Naive thymus-derived CD8-positive, alpha-beta T cell (primary cell): ENCODE measurements around the gene CACNB2. TPM values are rescaled to one million over a fixed set of nuclear protein-coding genes. Genes with fewer than 3 reads are reported as not detected.

Source experiments
- ATAC-seq, 2 donors: fragments of 150-1000 bp; cut with Tn5 transposase in 1 of 2; sonication (Bioruptor Pico), chemical (Tn5 transposase) in 1 of 2; 1 replicate in 1 of 2; 2 replicates in 1 of 2; pipeline ENCODE4 v1.10.0; 2021; ENCODE audit warnings: mild to moderate bottlenecking in 2 of 2, moderate library complexity in 2 of 2
- POLR2A ChIA-PET: fragments of 350-600 bp; sonication (Branson Sonifier 250); formaldehyde crosslinking; loops from one replicate; lab custom pipeline; 2021; ENCODE audit warnings: antibody characterized with exemption; lab: Charles Lee
- DNase-seq, 10 donors: peaks; one replicate each; pipeline versions ENCODE4 v3.0.0 to v3.0.0-alpha.2; 2020 to 2022
- H3K27ac Mint-ChIP-seq, 10 donors: one replicate each; pipeline ENCODE4 v1.8.0; 2020 to 2022; ENCODE audit warnings: mild to moderate bottlenecking in 10 of 10, mixed read lengths in 10 of 10, moderate library complexity in 4 of 10, inconsistent platforms in 1 of 10
- H3K27me3 Mint-ChIP-seq, 5 donors: one replicate each; pipeline ENCODE4 v1.8.0; 2021 to 2022; ENCODE audit warnings: mixed read lengths in 5 of 5
- H3K36me3 Mint-ChIP-seq, 3 donors: one replicate each; pipeline ENCODE4 v1.8.0; 2020 to 2022; ENCODE audit warnings: mixed read lengths in 3 of 3, mild to moderate bottlenecking in 2 of 3, inconsistent platforms in 1 of 3
- H3K4me1 Mint-ChIP-seq, 4 donors: one replicate each; pipeline ENCODE4 v1.8.0; 2021 to 2022; ENCODE audit warnings: mixed read lengths in 4 of 4
- H3K4me3 Mint-ChIP-seq, 10 donors: one replicate each; pipeline ENCODE4 v1.8.0; 2020 to 2022; ENCODE audit warnings: mild to moderate bottlenecking in 10 of 10, mixed read lengths in 10 of 10, moderate library complexity in 6 of 10, inconsistent platforms in 1 of 10
- H3K9me3 Mint-ChIP-seq, 9 donors: one replicate each; pipeline ENCODE4 v1.8.0; 2020 to 2022; ENCODE audit warnings: mixed read lengths in 9 of 9, mild to moderate bottlenecking in 3 of 9, inconsistent platforms in 1 of 9, moderate library complexity in 1 of 9
- polyA plus RNA-seq, 3 donors: library from polyadenylated mRNA; unstranded; fragments of 300-500 nt; fragmentation: Illumina TruSeq; gene quantifications; one replicate each; pipeline ENCODE4 v1.2.3, GENCODE V29; 2021
- total RNA-seq, 8 experiments: library from RNA in 2 of 8; stranded (reverse) in 2 of 8; gene quantifications; one replicate each; pipeline ENCODE4 v1.2.3 and lab custom pipeline; 2021 to 2026

Gene CACNB2
- total and polyA plus RNA-seq, 5 experiments from 2014 or later = 0.13 to 0.27 (median 0.17) TPM; not detected in 2

DNA sequence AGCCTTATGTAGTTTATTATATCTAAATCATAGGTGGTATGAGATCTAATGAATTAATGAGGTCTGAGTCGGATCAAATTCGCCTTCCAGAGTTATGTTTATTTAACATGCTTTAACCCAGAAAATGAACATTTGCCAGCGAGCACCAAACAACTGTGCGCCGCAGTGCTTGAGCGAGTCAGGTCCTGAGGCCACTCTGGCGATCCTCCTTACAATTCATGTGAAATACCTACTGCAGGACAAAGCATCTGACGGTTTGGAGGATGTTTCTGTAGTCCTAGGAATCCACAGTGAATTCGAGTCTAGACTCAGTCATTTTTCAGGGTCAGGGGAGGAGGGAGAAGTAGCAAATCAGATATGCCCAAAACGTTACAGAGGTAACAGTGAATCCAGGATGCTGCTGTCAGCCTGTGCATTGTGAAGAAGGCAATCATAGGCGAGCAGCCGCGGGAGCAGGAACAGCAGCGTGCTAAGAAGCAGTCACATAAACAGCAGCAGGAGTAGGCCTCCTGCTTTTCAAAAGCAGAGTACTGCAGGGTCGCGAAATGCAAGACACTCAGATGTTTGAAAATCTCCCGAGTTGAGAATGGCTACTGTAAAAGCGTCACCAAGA, 120.2 kb downstream of the CACNB2 start:
- H3K4me1 Mint-ChIP-seq = no peaks in the 10 kb centered on the region
- ATAC-seq (no peak), DNase-seq (no peak)
- POLR2A ChIA-PET = no interaction called here
- no peak overlapping the region for H3K27ac Mint-ChIP-seq
- no peak overlapping the region for H3K4me3 Mint-ChIP-seq
- no peaks in the 10 kb centered on the region for H3K36me3 Mint-ChIP-seq
- peaks cover 0 to 7% (median 2%) of the 10 kb centered on the region in 5 donors for H3K27me3 Mint-ChIP-seq
- H3K9me3 Mint-ChIP-seq = peaks cover 0 to 4% (median 0%) of the 10 kb centered on the region in 9 donors

DNA sequence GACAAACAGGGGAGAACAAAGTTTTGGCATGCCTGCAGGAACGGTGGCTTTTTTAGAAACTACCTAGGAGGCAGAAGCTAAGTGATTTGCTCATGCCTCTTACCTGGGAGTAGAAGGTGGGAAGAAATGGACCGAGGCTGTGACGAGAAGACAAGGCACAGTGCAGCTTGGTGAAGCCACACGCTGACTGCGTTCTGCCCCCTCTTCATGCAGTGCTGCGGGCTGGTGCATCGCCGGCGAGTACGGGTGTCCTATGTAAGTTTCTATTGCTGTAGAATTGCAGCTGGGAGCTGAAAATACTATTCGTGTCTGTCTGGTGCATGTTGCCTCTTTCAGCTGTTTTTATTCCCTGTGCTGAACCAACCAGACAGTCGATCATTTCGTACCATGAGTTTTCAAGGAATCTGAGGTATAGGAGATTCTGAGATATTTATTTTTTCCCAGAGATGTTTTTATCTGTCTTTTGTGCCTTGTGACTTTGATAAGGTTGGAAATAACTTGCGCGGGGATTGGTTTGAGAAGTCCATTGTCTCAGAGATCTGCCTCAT, 120.9 kb downstream of the CACNB2 start:
- DNase-seq = no peak
- no peak overlapping the region for H3K4me3 Mint-ChIP-seq
- H3K4me1 Mint-ChIP-seq = no peaks in the 10 kb centered on the region
- H3K27ac Mint-ChIP-seq = no peak overlapping the region
- no peak for ATAC-seq
- peaks cover 0 to 7% (median 2%) of the 10 kb centered on the region in 5 donors for H3K27me3 Mint-ChIP-seq
- POLR2A ChIA-PET = no interaction called here
- H3K9me3 Mint-ChIP-seq = peaks cover 0 to 4% (median 0%) of the 10 kb centered on the region in 9 donors
- H3K36me3 Mint-ChIP-seq = no peaks in the 10 kb centered on the region

DNA sequence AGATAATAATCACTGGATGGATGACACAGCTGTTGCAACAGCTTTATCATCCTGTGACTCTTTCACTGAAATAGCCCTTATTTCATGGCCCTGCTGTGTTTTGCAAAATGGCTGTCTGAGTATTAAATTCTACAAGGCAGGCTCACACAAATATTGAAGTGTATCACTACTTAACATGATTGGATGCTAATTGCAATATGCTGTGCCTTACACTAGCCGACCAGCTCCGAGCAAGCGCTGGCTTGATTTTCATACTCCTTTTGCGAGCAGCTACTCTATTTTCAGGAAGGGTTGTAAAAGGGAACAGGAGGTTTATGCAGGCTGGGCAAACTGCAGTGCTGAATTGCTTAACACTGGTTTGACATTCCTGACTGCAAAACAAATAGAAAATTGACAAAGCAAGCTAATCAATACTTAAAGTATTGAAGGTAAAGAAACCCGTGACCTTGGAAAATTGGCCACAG, 121.6 kb downstream of the CACNB2 start:
- peaks cover 0 to 7% (median 2%) of the 10 kb centered on the region in 5 donors for H3K27me3 Mint-ChIP-seq
- H3K4me1 Mint-ChIP-seq = no peaks in the 10 kb centered on the region
- no peak overlapping the region for H3K27ac Mint-ChIP-seq
- POLR2A ChIA-PET = no interaction called here
- DNase-seq = no peak
- peaks cover 0 to 2% (median 0%) of the 10 kb centered on the region in 9 donors for H3K9me3 Mint-ChIP-seq
- no peak for ATAC-seq
- no peaks in the 10 kb centered on the region for H3K36me3 Mint-ChIP-seq
- H3K4me3 Mint-ChIP-seq = no peak overlapping the region

DNA sequence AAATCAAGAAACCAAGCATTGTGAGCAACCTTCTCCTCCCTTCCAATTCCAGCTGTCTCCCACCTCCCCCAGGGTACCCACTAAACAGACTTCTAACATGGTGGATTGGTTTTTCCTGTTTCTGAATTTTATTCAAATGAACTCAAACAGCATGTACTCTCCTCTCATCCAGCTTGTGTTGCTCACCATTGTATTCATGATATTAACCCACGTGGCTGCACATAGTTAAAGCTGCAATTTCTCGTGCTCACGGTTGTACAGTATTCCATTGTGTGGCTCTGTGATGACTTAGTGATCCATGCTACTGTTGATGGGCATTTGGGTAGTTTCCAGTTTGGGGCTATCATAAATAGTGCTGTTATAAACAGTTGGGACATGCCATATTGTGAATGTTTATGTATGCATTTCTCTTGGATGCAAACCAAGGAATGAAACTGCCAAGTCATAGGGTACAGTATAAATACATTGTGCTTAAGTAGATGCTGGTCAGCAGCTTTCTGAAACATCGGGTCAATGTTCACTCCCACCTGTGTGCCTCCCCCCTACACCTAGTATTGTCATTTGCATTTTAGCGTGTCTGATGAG, 124.3 kb downstream of the CACNB2 start:
- Mint-ChIP-seq H3K36me3 (no peaks in the 10 kb centered on the region), H3K27me3 (peaks cover 0 to 4% (median 2%) of the 10 kb centered on the region in 5 donors), H3K4me3 (no peak overlapping the region), H3K27ac (no peak overlapping the region), H3K9me3 (peaks cover 0 to 2% (median 0%) of the 10 kb centered on the region in 9 donors), H3K4me1 (no peaks in the 10 kb centered on the region)
- POLR2A ChIA-PET = no interaction called here
- DNase-seq (no peak), ATAC-seq (no peak)

DNA sequence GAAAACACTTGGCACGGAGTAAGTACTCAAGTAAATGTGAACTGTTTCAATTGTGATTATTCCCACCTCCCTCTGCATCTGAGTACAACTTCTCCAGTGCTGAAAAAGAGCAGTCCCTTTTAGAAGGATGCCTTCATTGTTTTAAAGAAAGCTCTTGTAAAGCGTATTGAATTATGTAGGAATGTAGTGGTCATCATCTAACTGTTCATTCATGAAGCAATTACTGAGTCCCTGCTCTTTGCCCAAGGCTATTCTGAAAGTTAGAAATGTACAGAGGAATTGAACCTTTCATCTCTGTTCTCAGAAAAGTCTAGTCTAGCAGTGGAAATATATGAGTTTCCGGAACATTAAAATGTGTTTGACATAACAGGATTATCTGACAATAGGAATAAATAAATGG, 127.8 kb downstream of the CACNB2 start:
- Mint-ChIP-seq H3K27me3 (peaks cover 0 to 5% (median 2%) of the 10 kb centered on the region in 5 donors), H3K4me1 (no peaks in the 10 kb centered on the region), H3K36me3 (no peaks in the 10 kb centered on the region), H3K4me3 (no peak overlapping the region), H3K9me3 (no peaks in the 10 kb centered on the region), H3K27ac (no peak overlapping the region)
- no peak for ATAC-seq
- DNase-seq = no peak
- POLR2A ChIA-PET = no interaction called here

DNA sequence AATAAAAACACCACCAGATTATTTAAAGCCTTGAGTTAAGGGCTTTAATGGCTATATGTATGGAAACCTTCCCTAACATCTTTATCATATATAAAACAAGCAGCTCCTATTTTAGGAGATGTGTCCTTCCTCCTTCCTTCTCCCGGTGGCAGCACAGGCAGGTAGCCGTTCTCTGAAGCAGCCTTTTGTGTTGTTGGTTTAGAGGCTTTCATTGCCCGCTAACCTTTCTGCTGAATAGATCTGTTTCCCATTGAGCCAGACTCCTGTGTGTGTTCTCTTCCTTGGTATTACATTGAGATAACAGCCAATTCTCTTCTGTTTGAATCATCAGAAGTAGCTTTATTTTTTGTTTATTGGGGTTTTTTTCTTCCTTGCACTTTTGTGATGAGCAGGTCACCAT, 131.3 kb downstream of the CACNB2 start:
- Mint-ChIP-seq H3K27me3 (peaks cover 0 to 7% (median 2%) of the 10 kb centered on the region in 5 donors), H3K27ac (no peak overlapping the region), H3K4me1 (no peaks in the 10 kb centered on the region), H3K36me3 (no peaks in the 10 kb centered on the region), H3K4me3 (no peak overlapping the region), H3K9me3 (no peaks in the 10 kb centered on the region)
- no peak for ATAC-seq
- no peak for DNase-seq
- POLR2A ChIA-PET = no interaction called here

DNA sequence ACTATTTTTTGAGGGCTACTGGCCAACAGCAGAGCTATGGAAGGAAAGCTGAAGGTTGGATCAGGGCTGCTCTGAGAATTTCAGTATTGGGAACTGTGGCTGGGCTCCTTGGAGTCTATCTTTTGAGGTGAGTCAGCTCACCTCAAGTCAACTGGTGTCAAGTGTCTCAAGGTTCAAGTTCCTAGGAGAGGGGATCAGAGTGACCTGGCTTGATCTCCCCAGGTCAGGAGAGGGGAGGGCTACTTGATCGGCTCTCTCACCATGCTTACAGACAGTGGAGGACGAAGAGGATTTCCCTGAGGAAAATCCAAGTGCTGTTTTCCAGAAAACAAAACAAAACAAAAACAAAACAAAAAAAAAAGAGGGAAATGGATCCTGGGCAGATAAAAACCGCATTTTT, 132.8 kb downstream of the CACNB2 start:
- Mint-ChIP-seq H3K9me3 (no peaks in the 10 kb centered on the region), H3K4me1 (no peaks in the 10 kb centered on the region), H3K27me3 (peaks cover 0 to 6% (median 0%) of the 10 kb centered on the region in 5 donors), H3K4me3 (no peak overlapping the region), H3K27ac (no peak overlapping the region), H3K36me3 (no peaks in the 10 kb centered on the region)
- DNase-seq (no peak), ATAC-seq (no peak)
- POLR2A ChIA-PET = no interaction called here

DNA sequence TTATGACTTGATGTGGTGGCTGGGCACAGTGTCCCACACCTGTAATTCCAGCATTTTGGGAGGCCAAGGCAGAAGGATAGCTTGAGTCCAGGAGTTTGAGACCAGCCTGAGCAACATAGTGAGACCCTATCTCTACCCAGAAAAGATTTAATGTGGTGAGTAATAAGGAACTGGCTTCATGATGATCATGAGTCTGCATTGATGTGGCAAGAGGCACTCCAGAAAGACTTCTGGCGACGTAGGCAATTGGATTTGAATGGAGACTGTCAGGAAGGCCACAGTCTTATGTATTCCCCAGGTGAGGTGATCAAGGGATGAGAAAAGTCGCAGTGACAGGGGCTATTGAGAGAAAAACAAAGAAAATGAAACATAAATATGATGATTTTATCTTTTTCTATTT, 138.0 kb downstream of the CACNB2 start:
- Mint-ChIP-seq H3K27me3 (peaks cover 0 to 6% (median 3%) of the 10 kb centered on the region in 5 donors), H3K9me3 (no peaks in the 10 kb centered on the region), H3K27ac (no peak overlapping the region), H3K4me1 (no peaks in the 10 kb centered on the region), H3K4me3 (no peak overlapping the region), H3K36me3 (no peaks in the 10 kb centered on the region)
- no peak for DNase-seq
- no peak for ATAC-seq
- POLR2A ChIA-PET = no interaction called here

DNA sequence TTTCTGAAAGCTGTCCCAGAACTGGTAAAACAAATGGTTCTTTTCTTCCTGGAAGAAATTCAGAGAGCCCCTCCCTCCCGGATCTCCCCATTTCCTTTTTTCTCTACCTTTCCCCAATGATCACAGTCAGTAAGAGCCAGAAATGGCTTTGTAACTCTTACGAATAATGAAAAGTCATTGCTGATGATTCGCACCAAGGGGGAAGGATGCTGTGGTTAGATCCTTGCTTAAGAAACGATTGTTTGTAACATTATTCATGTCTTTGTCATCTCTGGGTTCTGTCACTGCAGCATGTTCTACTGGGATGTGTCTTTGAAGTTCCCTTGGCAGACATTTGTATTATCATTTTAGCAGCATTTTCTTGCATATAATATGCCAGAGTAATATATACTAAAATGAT, 138.9 kb downstream of the CACNB2 start:
- POLR2A ChIA-PET = no interaction called here
- Mint-ChIP-seq H3K4me3 (no peak overlapping the region), H3K9me3 (no peaks in the 10 kb centered on the region), H3K36me3 (no peaks in the 10 kb centered on the region), H3K4me1 (no peaks in the 10 kb centered on the region), H3K27me3 (peaks cover 0 to 6% (median 2%) of the 10 kb centered on the region in 5 donors), H3K27ac (peak overlapping the region in 1 of 10 donors; percentile 67)
- DNase-seq = no peak
- ATAC-seq = no peak

DNA sequence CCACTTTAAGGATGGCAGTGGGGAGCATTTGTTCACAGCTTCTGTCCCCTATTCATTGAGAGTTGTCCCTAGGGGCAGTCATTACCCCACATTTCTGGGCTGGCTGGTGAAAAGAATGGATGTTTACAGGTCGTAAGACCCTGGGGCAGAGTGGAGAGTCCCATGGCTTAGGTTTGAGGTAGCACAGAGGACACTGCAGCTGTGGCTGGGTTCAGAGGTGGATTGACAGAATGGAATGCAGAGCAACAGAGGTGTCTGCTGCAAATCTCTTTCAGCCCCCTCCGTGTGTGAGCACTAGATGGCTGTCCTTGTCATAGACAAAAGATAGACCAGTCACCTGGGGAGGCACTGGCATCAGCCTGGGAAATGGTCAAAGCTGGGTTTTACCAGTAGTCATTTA, 141.9 kb downstream of the CACNB2 start:
- POLR2A ChIA-PET = no interaction called here
- ATAC-seq (no peak), DNase-seq (no peak)
- Mint-ChIP-seq H3K27me3 (peaks cover 0 to 6% (median under 1%) of the 10 kb centered on the region in 5 donors), H3K4me3 (no peak overlapping the region), H3K36me3 (no peaks in the 10 kb centered on the region), H3K9me3 (no peaks in the 10 kb centered on the region), H3K4me1 (no peaks in the 10 kb centered on the region), H3K27ac (no peak overlapping the region)

DNA sequence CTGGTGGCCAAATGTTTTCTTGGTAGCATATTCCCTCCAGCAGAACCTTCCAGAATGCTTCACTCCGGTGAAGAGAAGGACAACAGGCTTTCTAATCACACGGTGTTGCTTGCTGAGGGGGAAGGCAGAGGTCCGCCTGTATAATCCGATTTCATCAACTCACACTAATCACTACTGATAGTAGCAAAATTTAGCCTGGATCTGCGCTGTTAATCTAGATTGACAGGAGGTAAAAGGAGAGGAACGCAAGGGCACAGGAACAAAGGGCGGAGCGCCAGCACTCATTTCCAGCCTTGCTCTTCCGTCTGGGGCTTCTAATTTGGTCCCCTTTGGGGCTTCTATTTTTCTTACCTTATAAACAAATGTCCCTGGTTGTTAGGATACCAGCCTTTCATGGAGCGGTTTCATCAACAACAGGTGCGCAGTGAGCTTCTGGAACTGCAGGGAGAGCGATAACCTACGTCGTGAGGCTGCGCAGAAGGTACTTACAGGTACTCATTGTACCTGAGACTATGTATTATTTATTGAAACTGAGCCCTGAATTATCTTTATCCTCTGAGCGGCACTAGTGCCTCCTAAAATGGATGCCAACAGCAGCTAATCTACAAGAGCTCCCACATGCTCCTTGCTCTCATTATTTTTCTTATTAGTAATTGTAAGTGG, 150.6 kb downstream of the CACNB2 start:
- Mint-ChIP-seq H3K36me3 (no peaks in the 10 kb centered on the region), H3K9me3 (no peaks in the 10 kb centered on the region), H3K4me1 (no peaks in the 10 kb centered on the region), H3K27ac (no peak overlapping the region), H3K27me3 (peaks cover 0 to 3% (median 0%) of the 10 kb centered on the region in 5 donors), H3K4me3 (no peak overlapping the region)
- ATAC-seq = no peak
- POLR2A ChIA-PET = no interaction called here
- DNase-seq = no peak

DNA sequence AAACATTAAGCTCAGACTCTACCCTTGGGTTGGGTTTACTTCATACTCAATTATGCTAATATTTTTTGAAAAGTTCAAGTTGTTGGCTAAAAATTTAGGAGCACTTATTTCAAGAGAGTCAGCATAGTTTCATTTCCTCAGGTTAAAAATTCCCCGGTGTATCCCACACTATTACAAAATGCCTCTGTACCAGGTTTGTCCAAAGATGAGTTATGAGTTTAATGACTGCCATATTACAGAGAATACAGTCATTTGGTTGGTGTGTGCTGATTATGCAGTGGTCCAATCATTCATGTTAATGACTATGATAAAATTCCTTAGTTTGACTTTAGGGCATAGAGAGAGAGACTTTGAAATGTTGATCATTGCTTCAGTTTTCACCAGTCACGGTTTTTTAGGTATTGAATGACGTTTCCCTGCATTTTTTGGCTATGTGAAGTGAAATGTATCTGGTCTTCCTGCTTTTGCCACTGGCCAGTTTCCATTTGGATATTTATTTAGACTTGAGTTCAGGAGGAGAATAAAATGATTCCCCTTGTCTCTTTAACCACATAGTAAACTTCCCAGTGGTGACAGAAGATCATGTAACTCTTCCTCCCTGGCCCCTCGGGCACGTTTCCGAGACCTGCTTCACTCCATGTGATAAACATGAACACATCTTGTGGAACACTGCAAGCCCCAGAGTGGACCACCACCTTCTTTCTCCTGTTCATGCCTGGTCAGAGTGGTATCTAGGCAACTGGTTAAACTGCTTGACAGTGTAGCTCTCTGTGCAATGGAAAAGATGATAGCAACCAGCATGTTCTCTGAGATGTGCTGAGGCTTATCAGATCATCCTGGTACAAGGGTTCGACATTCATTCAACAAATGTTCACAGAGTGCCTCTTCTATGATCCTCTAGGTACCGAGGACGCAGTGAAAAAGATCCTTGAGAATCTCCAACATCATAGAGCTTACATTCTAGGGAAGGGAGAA, 153.6 kb downstream of the CACNB2 start:
- Mint-ChIP-seq H3K4me3 (no peak overlapping the region), H3K36me3 (no peaks in the 10 kb centered on the region), H3K4me1 (no peaks in the 10 kb centered on the region), H3K9me3 (no peaks in the 10 kb centered on the region), H3K27ac (no peak overlapping the region), H3K27me3 (peaks cover 0 to 12% (median 4%) of the 10 kb centered on the region in 5 donors)
- ATAC-seq = no peak
- POLR2A ChIA-PET = no interaction called here
- DNase-seq = no peak
